22Rv1 (cell line): ENCODE results near the gene LATS2.

Experiments
- CTCF ChIP-seq: fragments of 450-650 bp; IDR thresholded peaks from 2 replicates; pipeline ENCODE4 v1.5.1; 2017; ENCODE audit warnings: mild to moderate bottlenecking
- ZFX ChIP-seq: fragments of 450-650 bp; IDR thresholded peaks from 2 replicates; pipeline ENCODE4 v1.6.1; 2017; ENCODE audit warnings: antibody characterized with exemption, borderline replicate concordance

GRCh38 chr13:20994441-20994821, 67.0 kb downstream of the LATS2 start:
- TF ChIP-seq CTCF (no peak), ZFX (no peak)
